ENCODE results near the gene ZNF566.

The ZNF566 gene

DNA sequence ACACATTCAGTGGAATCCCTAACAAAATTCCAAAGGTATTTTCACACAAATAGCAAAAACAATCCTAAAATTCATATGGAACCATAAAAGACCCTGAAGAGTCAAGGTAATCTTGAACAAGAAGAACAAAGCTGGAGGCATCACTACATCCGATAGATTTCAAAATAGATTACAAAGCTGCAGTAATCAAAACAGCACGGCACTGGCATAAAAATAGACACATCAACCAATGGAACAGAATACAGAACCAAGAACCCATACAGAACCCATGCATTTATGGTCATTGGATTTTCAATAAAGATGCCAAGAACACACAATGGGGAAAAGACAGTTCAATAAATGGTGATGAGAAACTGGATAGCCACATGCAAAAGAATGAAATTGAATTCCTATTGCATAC, 32.5 kb downstream of the ZNF566 start:
- Histone ChIP-seq H3K4me1 (ENCODE audit: low read length) (no peaks in the 10 kb centered on the region), H2AFZ (ENCODE audit: low read depth, low read length) (no peak overlapping the region), H3K79me2 (ENCODE audit: low read length) (no peaks in the 10 kb centered on the region), H3K9ac (ENCODE audit: low read length) (no peak overlapping the region), H3K4me2 (ENCODE audit: low read length) (no peak overlapping the region), H3K27ac (ENCODE audit: low read length) (no peak overlapping the region), H3K4me3 (ENCODE audit: low read length) (no peak overlapping the region), H3K27me3 (ENCODE audit: low read depth, low read length) (no peaks in the 10 kb centered on the region), H3K36me3 (replicated peaks; ENCODE audit: low read depth, low read length) (peaks cover 43% of the 10 kb centered on the region), H4K20me1 (ENCODE audit: insufficient read depth, low read length) (no peaks in the 10 kb centered on the region), H3K9me3 (ENCODE audit: insufficient read depth, low read length) (peaks cover 16% of the 10 kb centered on the region)
- TF ChIP-seq, protein P1, sequence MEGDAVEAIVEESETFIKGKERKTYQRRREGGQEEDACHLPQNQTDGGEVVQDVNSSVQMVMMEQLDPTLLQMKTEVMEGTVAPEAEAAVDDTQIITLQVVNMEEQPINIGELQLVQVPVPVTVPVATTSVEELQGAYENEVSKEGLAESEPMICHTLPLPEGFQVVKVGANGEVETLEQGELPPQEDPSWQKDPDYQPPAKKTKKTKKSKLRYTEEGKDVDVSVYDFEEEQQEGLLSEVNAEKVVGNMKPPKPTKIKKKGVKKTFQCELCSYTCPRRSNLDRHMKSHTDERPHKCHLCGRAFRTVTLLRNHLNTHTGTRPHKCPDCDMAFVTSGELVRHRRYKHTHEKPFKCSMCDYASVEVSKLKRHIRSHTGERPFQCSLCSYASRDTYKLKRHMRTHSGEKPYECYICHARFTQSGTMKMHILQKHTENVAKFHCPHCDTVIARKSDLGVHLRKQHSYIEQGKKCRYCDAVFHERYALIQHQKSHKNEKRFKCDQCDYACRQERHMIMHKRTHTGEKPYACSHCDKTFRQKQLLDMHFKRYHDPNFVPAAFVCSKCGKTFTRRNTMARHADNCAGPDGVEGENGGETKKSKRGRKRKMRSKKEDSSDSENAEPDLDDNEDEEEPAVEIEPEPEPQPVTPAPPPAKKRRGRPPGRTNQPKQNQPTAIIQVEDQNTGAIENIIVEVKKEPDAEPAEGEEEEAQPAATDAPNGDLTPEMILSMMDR (IDR thresholded peaks at IDR 0.05; ENCODE audit: low read depth, low read length): no peak
- TF ChIP-seq EZH2phosphoT487 (IDR thresholded peaks at IDR 0.05; ENCODE audit: low read depth): no peak

DNA sequence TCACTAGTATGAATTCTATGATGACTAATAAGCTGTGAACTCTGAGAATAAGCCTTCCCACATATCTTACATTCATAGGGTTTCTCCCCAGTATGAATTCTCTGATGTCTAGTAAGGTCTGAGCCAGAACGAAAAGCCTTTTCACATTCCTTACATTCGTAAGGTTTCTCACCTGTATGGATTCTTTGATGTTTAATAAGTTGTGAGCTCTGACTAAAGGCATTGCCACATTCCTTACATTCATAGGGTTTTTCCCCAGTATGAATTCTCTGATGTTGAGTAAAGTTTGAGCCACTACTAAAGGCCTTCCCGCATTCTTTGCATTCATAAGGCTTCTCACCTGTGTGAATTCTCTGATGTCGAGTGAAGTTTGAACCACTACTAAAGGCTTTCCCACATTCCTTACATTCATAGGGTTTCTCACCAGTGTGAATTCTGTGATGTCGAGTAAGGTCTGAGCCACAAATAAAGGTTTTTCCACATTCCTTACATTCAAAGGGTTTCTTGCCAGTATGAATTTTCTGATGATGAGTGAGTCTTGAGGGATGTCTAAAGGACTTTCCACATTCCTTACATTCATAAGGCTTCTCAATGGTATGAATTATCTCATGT, 40.2 kb downstream of the ZNF566 start:
- Histone ChIP-seq H3K9me3 (ENCODE audit: insufficient read depth, low read length) (peaks cover 47% of the 10 kb centered on the region), H3K36me3 (replicated peaks; ENCODE audit: low read depth, low read length) (peaks cover 72% of the 10 kb centered on the region), H2AFZ (ENCODE audit: low read depth, low read length) (no peak overlapping the region), H3K4me1 (ENCODE audit: low read length) (no peaks in the 10 kb centered on the region), H3K27ac (ENCODE audit: low read length) (no peak overlapping the region), H4K20me1 (ENCODE audit: insufficient read depth, low read length) (no peaks in the 10 kb centered on the region), H3K9ac (ENCODE audit: low read length) (no peak overlapping the region), H3K27me3 (ENCODE audit: low read depth, low read length) (no peaks in the 10 kb centered on the region), H3K4me3 (ENCODE audit: low read length) (no peak overlapping the region), H3K4me2 (ENCODE audit: low read length) (no peak overlapping the region), H3K79me2 (ENCODE audit: low read length) (no peaks in the 10 kb centered on the region)
- TF ChIP-seq EZH2phosphoT487 (IDR thresholded peaks at IDR 0.05; ENCODE audit: low read depth): no peak

DNA sequence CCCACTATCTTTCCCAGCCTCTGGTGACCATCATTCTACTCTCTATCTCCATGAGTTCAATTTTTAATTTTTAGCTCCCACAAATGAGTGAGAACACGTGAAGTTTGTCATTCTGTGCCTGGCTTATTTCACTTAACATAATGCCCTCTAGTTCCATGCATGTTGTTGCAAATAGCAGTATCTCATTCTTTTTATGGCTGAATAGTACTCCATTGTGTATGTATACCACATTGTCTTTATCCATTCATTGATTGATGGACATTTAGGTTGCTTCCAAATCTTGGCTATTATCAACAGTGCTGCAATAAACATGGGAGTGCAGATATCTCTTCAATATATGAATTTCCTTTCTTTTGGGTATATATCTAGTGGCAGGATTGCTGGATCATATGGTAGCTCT, 48.0 kb downstream of the ZNF566 start:
- H3K79me2 ChIP-seq (ENCODE audit: low read length): no peaks in the 10 kb centered on the region
- no peak overlapping the region for H3K27ac ChIP-seq (ENCODE audit: low read length)
- H3K4me2 ChIP-seq (ENCODE audit: low read length): no peak overlapping the region
- H3K9me3 ChIP-seq (ENCODE audit: insufficient read depth, low read length): peaks cover 7% of the 10 kb centered on the region
- H3K4me3 ChIP-seq (ENCODE audit: low read length): no peak overlapping the region
- H3K9ac ChIP-seq (ENCODE audit: low read length): no peak overlapping the region
- no peaks in the 10 kb centered on the region for H4K20me1 ChIP-seq (ENCODE audit: insufficient read depth, low read length)
- no peaks in the 10 kb centered on the region for H3K27me3 ChIP-seq (ENCODE audit: low read depth, low read length)
- TF ChIP-seq, protein P1 (IDR thresholded peaks at IDR 0.05; ENCODE audit: low read depth, low read length): no peak
- no peak for TF ChIP-seq EZH2phosphoT487 (IDR thresholded peaks at IDR 0.05; ENCODE audit: low read depth)
- H3K4me1 ChIP-seq (ENCODE audit: low read length): no peaks in the 10 kb centered on the region
- no peak overlapping the region for H2AFZ ChIP-seq (ENCODE audit: low read depth, low read length)
- H3K36me3 ChIP-seq (replicated peaks; ENCODE audit: low read depth, low read length): peaks cover 15% of the 10 kb centered on the region

DNA sequence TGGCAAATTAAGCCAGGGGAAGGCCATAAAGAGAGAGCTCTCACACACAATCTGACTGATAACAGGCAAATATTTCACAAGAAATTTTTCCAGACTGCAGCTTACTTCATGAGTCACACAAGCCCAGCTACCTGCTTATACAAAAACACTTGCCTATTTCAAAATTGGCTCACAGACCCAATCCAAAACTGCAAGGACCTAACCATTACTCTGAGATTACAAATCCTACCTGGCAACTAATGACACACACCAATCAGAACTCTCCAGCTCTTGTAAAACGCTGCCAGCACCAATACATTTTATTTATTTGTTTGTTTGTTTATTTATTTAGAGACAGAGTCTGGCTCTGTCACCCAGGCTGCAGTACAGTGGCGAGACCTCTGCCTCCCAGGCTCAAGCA, 52.8 kb downstream of the ZNF566 start:
- H3K36me3 ChIP-seq (replicated peaks; ENCODE audit: low read depth, low read length): no peaks in the 10 kb centered on the region
- no peak overlapping the region for H2AFZ ChIP-seq (ENCODE audit: low read depth, low read length)
- H3K9ac ChIP-seq (ENCODE audit: low read length): no peak overlapping the region
- H3K4me2 ChIP-seq (ENCODE audit: low read length): no peak overlapping the region
- H3K27me3 ChIP-seq (ENCODE audit: low read depth, low read length): no peaks in the 10 kb centered on the region
- H3K79me2 ChIP-seq (ENCODE audit: low read length): no peaks in the 10 kb centered on the region
- H3K4me1 ChIP-seq (ENCODE audit: low read length): no peaks in the 10 kb centered on the region
- no peak for TF ChIP-seq EZH2phosphoT487 (IDR thresholded peaks at IDR 0.05; ENCODE audit: low read depth)
- TF ChIP-seq, protein P1 (IDR thresholded peaks at IDR 0.05; ENCODE audit: low read depth, low read length): no peak
- no peak overlapping the region for H3K27ac ChIP-seq (ENCODE audit: low read length)
- no peaks in the 10 kb centered on the region for H4K20me1 ChIP-seq (ENCODE audit: insufficient read depth, low read length)
- no peak overlapping the region for H3K4me3 ChIP-seq (ENCODE audit: low read length)
- no peaks in the 10 kb centered on the region for H3K9me3 ChIP-seq (ENCODE audit: insufficient read depth, low read length)
